NK-92 (cell line): ENCODE measurements around the gene KAZALD1.

Experiments used
- DNase-seq: peaks from one replicate; lab custom pipeline; 2025; ENCODE audit not compliant: unreplicated experiment; lab: John Stamatoyannopoulos, UW

KAZALD1 gene

GRCh38 chr10:101065481-101066145 is 3.8 kb downstream of the KAZALD1 start:
- no peak for DNase-seq

- DNase-seq: no peak
These were observed 4.5 kb downstream of the KAZALD1 start for GRCh38 chr10:101066146-101066895.

- no peak for DNase-seq
These were observed 5.1 kb downstream of the KAZALD1 start for GRCh38 chr10:101066896-101067355.

GRCh38 chr10:101067356-101068083 is 5.7 kb downstream of the KAZALD1 start:
- DNase-seq: no peak

- DNase-seq: no peak
These were observed 7.7 kb downstream of the KAZALD1 start for GRCh38 chr10:101069441-101069840.

GRCh38 chr10:101070098-101070497 is 8.3 kb downstream of the KAZALD1 start:
- no peak for DNase-seq

GRCh38 chr10:101071267-101071884 is 9.6 kb downstream of the KAZALD1 start:
- DNase-seq: no peak

GRCh38 chr10:101071885-101072433 is 10.2 kb downstream of the KAZALD1 start:
- no peak for DNase-seq

GRCh38 chr10:101072923-101073322 is 11.1 kb downstream of the KAZALD1 start:
- no peak for DNase-seq

- no peak for DNase-seq
These were observed 11.8 kb downstream of the KAZALD1 start for GRCh38 chr10:101073631-101074030.

GRCh38 chr10:101075775-101076174 is 14.0 kb downstream of the KAZALD1 start:
- no peak for DNase-seq

GRCh38 chr10:101076630-101077029 is 14.8 kb downstream of the KAZALD1 start:
- DNase-seq: no peak

GRCh38 chr10:101079874-101080273 is 18.1 kb downstream of the KAZALD1 start:
- DNase-seq: no peak

GRCh38 chr10:101080933-101081931 is 19.4 kb downstream of the KAZALD1 start:
- no peak for DNase-seq

- no peak for DNase-seq
These were observed 24.1 kb downstream of the KAZALD1 start for GRCh38 chr10:101085846-101086245.

- no peak for DNase-seq
These were observed 25.6 kb downstream of the KAZALD1 start for GRCh38 chr10:101087376-101087775.

- DNase-seq: no peak
These were observed 26.2 kb downstream of the KAZALD1 start for GRCh38 chr10:101087965-101088364.

- DNase-seq: no peak
These were observed 27.9 kb downstream of the KAZALD1 start for GRCh38 chr10:101089520-101090299.

- no peak for DNase-seq
These were observed 28.8 kb downstream of the KAZALD1 start for GRCh38 chr10:101090597-101090996.
